Right forelimb (tissue), 1 donor: ENCODE data around the gene RBM42.

Source experiments
- DNase-seq: peaks from one replicate; pipeline ENCODE4 v3.0.0-alpha.2; 2018

RBM42 gene

DNA sequence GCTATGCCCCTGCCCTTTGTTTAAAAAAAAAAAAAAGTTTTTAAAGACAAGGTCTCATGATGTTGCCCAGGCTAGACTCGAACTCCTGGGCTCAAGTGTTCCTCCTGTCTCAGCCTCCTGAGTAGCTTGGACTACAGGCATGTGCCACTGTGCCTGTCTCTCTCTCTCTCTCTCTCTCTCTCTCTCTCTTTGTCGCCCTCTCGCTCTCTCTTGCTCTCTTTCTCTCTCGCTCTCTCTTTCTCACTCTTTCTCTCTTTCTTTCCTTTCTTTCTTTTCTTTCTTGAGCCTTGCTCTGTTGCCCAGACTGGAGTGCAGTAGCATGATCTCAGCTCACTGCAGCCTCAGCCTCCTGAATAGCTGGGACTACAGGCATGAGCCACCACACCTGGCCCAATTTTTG, 26.8 kb downstream of the RBM42 start:
- DNase-seq: no peak

DNA sequence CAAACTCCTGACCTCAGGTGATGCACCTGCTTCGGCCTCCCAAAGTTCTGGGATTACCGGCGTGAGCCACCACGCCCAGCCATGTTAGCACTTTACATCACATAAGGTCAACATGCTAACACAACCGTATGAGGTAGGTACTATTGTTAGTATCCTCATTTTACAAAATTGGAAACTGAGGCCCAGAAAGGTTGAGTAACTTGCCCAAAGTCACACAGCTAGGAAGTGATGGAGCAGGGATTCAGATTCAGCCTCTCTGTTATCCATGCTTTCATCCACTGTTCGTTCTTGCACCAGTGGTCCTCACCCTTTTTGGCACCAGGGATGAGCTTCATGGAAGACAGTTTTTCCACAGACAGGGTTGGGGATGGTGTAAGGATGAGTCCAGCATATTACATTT, 27.9 kb downstream of the RBM42 start:
- DNase-seq: no peak

DNA sequence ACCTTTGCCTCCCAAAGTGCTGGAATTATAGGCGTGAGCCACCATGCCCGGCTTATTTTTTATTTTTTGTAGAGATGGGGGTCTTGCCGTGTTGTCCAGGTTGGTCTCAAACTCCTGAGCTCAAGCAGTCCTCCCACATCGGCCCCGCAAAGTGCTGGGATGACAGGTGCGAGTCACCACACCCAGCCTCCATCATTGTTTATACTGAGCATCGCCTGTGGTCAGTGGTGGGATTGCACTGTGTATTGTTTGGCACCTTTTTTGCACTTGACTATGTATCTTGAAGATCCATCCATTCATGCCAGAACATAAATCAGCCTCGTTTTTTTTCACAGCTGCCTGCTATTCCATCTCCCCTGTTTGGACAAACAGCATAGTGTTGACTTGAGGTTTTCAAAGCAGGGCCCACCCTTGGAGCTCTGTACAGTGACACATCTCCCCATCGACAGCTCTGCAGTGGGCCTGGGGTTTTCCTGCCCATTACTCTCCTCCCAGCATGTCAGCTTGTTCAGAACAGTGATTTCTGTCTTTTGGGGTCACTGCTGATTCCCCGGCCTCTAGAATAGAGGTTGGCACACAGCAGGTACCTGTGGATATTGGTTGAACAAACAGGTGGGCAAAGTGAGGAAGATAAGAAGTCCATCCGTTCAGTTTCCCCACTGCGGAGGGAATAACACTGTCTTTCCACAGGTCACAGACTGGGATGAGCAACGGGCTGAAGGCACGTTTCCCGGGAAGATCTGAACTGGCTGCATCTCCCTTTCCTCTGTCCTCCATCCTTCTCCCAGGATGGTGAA, 29.3 kb downstream of the RBM42 start:
- no peak for DNase-seq

DNA sequence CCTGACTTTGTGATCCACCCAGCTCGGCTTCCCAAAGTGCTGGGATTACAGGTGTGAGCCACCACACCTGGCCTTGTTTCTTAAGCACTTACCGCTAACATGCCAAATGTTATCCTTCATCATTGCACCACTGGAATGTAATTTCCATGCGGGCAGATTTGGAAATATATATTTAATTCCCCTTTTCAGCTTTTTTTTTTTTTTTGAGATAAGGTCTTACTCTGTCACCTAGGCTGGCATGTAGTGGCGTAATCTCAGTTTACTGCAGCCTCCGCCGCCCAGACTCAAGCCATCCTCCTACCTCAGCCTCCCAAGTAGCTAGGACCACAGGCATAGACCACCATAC, 33.1 kb downstream of the RBM42 start:
- no peak for DNase-seq

DNA sequence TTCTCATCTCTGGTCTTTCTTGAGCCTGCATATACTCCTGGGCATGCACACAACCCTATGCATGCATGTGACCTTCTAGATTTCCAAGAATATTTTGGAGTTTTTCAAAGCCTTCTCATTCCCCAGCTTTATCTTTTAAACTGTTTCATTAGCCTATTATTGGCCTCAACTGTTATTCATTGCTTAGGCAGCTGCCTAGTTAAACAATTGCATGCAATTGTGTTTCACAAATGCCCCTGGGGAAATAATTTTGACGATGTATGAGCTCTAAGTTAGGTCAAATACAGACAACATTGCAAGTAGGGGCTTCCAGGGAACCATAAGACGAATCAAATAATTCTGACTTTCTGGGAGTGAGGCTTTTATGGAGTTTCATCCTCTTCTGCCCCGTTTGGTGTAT, 35.1 kb downstream of the RBM42 start:
- DNase-seq: no peak

DNA sequence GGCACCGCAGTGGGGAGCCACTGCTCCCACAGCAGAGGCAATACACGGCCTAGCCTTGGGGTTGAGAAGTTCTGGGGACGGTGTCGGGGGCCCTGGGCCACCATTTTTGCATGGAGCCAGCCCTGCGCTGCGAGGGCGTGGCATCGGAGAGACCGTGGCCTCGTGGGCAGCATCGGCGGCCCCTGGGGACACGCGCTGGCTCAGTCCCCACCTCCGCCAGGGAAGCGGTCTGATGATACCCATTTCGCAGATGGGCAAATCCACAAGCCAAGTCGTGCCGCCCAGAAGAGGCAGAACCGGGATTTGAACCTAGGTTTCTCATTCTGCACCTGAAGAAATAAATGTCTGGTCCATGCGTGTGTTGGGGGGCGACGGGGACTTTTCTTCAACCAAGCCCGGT, 36.3 kb downstream of the RBM42 start:
- no peak for DNase-seq

DNA sequence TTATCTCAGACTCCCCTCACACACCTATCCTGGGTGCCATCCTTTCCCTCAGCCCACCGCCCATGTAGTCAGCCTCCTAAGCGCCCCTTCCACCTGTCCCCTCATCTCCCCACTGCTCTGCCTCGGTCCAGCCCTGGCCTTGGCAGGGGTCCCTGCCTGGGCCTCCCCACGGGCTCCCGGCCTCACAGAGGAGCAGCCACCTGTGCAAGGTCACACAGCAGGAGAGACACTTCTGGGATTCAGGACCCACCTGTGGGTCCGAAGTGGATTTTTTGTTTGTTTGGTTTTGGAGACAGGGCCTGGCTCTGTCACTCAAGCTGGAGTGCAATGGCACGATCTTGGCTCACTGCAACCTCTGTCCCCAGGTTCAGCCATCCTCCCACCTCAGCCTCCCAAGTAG, 36.8 kb downstream of the RBM42 start:
- DNase-seq: no peak

DNA sequence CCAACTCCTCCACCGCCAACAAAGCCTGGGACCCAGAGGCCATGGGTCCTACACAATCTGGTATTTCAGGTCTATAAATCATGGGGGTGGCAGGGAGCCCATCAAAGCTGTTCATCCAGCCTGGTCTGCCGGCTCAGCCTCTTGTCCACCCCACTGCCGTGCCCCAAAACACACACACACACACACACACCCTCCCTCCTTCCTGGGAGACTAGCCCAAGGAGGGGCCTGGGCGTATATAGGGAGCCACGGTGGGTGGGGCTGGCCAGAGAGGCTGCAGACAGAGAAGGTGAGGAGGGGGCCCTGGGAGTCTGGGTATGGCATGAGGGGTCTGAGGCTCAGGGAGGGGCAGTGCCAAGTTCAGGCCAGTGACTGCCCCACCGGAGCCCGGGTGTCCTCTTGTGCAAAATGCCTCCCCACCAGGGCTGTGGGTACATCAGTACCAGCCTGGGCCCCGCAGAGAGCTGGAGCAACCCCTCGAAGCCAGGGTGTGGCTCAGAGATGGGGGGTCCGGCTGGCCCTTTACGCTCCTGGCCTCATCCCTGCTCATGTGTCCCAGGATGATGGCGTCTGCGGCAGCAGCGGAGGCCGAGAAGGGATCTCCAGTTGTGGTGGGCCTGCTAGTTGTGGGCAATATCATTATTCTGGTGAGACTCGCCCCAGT, 37.5 kb downstream of the RBM42 start, which contains the start of gene UPK1A:
Gene UPK1A (plus strand): TSS at position 267 of the 663 bp plus-strand sequence. CDS start 296 bp downstream, at position 563.
- DNase-seq: no peak

DNA sequence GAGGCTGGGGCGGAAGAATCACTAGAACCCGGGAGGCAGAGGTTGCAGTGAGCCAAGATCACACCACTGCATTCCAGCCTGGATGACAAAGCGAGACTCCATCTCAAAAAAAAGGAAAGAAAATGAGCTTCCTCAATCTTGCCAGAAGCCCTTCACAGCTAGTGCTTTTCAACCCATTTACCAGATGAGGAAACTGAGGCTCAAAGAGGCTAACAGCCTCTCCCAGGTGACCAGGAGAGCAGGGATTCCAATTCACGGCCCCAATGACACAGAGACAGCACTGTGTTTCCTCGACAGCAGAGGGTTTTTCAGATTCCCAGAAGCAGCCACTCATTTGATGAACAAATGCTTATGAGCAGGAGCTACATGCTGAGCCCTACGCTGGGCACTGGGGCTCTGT, 40.7 kb downstream of the RBM42 start:
- no peak for DNase-seq

DNA sequence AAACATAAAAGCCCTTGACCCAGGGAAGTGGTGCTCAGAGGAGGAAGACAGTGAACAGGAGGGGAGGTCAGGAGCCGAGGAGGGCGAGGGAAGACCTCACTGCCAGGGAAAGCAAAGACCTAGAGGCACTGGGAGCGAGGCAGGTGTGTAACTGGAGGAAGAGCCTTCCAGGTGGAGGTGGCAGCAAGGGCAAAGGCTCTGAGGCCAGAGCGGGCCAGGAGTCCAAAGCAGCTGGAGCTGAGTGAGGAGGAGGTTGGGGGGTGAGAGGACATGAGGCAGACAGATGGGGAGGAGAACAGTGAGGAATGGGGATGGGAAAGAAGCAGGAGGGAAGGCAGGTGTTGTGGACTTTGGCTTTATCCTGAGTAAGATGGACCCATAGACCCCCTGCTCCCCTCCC, 41.1 kb downstream of the RBM42 start:
- no peak for DNase-seq

DNA sequence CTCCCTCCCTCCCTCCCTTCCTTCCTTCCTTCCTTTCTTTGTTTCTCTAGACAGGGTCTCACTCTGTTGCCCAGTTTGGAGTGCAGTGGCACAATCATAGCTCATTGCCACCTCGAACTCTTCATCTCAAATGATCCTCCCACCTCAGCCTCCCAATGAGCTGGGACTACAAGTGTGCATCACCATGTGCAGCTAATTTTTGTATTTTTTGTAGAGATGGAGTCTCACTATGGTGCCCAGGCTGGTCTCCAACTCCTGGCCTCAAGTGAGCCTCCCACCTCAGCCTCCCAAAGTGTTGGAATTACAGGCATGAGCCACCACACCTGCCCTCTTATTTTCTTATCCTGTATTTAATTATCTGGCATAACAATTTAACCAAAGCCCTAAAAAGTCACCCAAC, 41.9 kb downstream of the RBM42 start:
- no peak for DNase-seq

DNA sequence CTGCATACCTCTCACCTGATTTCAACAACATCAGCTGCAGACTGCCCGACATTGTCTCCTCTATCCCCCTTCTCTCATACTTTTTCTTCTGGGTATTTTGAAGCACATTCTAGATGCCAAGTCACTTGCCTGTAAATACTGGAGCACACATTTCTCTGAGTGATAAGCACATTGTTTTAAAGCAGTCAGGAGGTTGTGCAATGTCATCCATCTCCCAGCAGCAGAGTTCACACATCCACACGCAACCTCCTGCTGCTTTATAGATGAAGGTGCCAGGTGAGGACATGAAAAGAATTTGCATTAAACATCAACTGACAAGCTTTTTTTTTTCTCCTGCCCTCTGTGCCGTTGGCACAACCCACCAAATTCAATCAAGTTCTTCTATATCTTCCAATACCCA, 43.0 kb downstream of the RBM42 start:
- DNase-seq: no peak

DNA sequence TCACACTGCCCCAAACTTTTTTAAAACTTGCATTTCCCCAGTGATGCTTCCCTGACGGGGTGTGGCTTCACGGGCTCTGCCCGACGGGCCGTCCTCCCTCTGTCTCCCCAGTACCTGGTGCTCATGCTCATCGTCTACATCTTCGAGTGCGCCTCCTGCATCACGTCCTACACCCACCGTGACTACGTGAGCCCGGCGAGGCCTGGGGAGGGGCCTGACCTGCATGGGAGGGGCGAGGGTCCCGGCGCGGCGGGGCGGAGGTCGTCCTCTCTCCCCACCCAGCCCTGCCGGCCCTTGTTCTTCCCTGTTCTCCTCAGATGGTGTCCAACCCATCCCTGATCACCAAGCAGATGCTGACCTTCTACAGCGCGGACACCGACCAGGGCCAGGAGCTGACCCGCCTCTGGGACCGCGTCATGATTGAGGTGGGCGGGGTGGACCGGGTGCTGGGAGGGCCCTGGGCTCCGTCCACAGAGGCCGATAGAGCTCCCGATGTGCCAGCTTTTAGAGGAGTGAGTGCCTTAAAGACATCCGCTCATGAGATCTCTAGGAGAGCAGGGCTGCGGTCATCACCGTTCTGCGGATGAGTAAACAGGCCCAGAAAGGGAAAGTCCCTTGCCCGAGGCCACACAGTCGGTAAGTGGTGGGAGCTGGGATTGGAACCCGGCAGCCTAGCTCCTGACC, 44.4 kb downstream of the RBM42 start:
- DNase-seq: no peak

DNA sequence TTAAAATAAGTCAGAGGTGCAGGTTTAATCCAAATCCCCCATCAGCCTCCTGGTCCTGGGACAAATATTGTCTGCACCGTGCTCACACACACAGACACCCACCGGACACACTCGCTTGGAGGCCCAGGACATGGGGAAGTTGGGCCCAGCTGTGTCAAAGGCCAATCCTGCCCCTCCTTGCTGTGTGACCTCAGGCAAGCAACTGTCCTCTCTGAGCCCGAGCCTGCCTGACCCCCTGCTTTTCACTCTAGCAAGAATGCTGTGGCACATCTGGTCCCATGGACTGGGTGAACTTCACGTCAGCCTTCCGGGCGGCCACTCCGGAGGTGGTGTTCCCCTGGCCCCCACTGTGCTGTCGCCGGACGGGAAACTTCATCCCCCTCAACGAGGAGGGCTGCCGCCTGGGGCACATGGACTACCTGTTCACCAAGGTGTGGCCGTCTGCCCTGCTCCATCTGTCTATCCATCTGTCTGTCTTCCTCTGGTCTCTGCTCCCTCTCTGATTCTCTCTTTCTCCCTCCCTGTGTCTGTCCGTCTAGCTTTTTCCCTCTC, 46.8 kb downstream of the RBM42 start:
- no peak for DNase-seq
